Thyroid gland (tissue), 4 donors: ENCODE data around the gene ARMH3.

ENCODE experiments used
- POLR2A ChIP-seq, 2 donors: fragments of 450-650 bp; IDR thresholded peaks; one replicate each; pipeline ENCODE4 v1.6.1; 2017; ENCODE audit warnings: antibody characterized with exemption in 2 of 2, mild to moderate bottlenecking in 2 of 2, moderate library complexity in 1 of 2
- TF ChIP-seq, protein P1 (sequence below), 6 experiments: fragments of 200-600 bp in 3 of 6; fragments of 450-650 bp in 3 of 6; sonication (generic) in 3 of 6; IDR thresholded peaks; one replicate each; pipeline ENCODE4 v1.5.1; 2016 to 2019; ENCODE audit warnings: antibody characterized with exemption in 6 of 6, mild to moderate bottlenecking in 2 of 6, inconsistent platforms in 1 of 6, moderate library complexity in 1 of 6

GRCh38 chr10:101950213-101950612 lies 105.8 kb downstream of the ARMH3 start:
- TF ChIP-seq, protein P1, sequence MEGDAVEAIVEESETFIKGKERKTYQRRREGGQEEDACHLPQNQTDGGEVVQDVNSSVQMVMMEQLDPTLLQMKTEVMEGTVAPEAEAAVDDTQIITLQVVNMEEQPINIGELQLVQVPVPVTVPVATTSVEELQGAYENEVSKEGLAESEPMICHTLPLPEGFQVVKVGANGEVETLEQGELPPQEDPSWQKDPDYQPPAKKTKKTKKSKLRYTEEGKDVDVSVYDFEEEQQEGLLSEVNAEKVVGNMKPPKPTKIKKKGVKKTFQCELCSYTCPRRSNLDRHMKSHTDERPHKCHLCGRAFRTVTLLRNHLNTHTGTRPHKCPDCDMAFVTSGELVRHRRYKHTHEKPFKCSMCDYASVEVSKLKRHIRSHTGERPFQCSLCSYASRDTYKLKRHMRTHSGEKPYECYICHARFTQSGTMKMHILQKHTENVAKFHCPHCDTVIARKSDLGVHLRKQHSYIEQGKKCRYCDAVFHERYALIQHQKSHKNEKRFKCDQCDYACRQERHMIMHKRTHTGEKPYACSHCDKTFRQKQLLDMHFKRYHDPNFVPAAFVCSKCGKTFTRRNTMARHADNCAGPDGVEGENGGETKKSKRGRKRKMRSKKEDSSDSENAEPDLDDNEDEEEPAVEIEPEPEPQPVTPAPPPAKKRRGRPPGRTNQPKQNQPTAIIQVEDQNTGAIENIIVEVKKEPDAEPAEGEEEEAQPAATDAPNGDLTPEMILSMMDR (IDR thresholded peaks at IDR 0.05): no peak
- no peak for TF ChIP-seq POLR2A (IDR thresholded peaks at IDR 0.05)
